HG03175 (cell line): ENCODE results near the gene DSCAM.

Experiments
- ATAC-seq: cut with Tn5 transposase; IDR thresholded peaks from one replicate; pipeline ENCODE4 v1.9.1; 2021; ENCODE audit warnings: mild to moderate bottlenecking, moderate library complexity; ENCODE audit not compliant: unreplicated experiment

DSCAM gene

GRCh38 chr21:40021558-40022351, 825.2 kb downstream of the DSCAM start:
- ATAC-seq, result no peak

GRCh38 chr21:40020651-40021050, 826.3 kb downstream of the DSCAM start:
- no peak for ATAC-seq

GRCh38 chr21:40018871-40019475, 828.0 kb downstream of the DSCAM start:
- no peak for ATAC-seq

GRCh38 chr21:40016667-40017066, 830.3 kb downstream of the DSCAM start:
- ATAC-seq, result no peak

- no peak for ATAC-seq
Observed at GRCh38 chr21:40016234-40016633, 830.7 kb downstream of the DSCAM start.

DNA sequence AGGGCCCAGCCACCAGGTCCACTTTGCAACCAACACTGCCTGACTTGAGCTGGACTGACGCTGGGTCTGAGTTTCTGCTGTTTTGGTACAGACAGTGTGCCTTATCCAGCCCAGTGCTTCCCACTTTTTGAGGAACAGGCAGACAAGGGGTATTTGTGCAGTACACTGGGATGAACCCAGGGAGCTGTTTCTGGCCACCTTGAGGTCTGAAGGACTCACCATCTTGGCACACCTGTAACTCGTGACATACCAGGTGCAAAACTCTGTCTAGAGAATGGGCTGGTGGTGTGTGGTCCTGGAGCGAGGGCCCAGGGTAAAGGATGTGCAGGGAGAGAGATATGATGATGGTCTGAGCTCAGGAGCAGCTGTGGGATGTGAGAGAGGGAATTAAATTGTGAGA, 831.1 kb downstream of the DSCAM start:
- no peak for ATAC-seq

DNA sequence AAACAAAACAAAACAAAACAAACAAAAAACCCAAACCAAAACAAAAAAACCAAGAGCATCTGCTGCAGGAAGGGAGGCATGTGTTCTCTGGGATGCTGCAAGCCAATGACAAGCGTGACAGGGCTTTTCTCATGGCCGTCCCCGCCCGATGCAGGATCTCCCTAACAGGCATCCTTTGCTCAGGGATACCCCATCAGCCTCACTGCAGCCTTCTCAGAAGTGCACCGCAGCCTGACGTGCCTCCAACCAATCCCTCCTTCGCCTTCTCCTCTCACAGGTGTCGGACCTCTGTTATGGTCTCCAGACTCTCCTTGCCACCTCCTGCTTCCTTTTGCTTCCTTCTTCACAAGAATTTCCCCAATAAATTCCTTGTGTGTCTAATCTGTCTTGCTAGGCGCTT, 832.6 kb downstream of the DSCAM start:
- ATAC-seq, result no peak

DNA sequence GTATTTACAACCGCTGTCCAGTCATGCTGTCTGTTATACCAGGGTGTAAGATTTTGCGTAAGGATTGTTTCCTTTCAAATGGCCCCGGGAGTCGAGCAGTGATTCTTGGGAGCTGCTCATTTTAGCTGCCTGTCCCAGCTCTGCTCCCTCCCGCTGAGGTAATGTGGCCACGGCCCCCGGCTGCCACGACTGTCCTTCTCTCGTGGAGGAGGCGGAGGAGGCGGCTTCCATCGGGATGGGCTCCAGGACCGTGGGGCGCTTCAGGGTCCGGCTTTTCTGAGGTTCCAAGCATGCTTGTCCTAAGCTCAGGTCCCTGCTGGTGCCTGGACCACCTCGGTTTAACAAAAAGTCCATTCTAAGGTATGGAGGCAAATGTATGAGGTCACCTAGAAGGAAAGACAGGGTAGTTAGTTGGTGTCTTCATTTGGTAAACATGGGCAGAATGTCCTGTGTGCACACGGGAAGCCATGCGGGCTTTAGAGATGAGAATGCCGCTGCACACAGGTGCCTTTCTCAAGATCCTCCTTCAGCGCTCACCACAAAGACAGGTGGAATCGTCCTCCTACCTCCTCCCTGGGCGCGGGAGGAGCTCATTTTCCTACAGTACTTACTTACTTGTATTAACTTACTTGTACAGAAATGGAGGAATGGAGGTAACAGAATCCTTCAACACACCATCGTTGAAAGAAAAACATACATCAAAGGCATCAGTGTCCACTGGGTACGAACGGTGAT, 833.8 kb downstream of the DSCAM start:
- ATAC-seq, result no peak

DNA sequence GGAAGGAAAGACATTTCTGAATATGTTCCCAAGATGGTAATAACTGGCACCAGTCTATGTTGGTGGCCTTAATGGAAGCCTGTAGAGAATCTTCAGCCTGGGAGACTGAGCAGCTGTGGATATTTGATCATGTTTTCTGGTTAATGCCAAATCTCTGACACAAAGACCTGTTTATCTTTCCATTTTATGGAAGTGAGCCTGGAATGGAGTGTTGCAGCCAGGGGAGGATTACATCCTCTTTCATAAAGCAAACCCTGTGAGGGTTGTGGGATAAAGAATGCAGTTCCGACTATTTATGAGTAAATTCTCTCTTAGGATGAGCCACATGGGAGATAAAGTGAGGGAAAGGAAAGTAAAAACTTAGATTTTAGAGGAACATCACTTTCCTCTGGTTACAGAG, 835.6 kb downstream of the DSCAM start:
- no peak for ATAC-seq

DNA sequence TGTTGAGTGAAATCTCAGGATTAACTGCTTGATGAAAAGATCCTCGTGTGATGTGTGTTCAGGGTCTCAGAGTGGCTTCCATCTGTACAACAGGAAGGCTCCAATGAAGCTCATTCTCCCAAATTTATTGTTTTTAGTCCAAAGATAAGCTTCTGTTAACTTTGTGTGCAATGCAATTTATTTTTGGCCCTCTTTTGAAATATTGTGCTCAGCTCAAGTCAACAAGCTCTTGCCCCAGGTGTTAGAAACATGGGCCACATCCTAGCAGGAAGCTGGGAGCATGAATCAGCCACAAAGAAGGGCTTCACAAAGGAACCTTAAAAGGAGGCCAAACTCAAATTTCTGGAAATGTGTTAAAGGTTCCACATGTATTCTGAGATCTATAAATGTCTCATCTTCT, 844.0 kb downstream of the DSCAM start:
- ATAC-seq, result no peak

DNA sequence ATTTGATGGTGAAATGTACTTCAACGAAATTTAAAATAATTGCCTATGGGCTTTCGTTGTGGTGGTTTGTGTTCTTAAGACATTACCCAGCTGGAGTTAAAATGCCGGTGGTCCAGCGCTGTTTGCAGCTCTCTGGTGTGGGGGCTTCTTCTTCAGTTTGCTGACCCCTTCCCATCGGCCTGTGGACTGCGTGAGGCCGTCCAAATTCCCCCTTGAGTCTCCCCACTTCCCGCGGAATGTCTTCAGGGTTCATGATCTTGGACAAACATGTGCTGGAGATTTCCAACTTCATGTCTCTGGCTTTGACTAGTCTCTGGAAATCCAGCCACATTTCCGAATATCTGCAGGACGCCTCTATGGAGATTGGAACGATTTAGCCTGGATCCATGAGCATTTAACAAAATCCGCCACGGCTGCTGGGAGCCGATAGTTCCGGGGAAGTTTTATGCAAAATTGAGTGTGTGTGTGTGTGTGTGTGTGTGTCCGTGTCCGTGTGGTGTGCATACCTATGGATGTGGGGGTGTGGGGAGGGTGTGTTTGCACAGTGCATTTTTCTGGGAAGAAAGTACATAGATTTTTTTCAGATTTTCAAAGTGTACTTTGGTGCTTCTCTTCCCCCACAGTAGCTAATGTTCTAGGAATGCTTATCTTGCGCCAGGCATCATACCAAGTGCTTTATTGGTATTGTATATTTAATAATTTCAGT, 862.5 kb downstream of the DSCAM start:
- ATAC-seq, result no peak

GRCh38 chr21:39980241-39980820, 866.6 kb downstream of the DSCAM start:
- no peak for ATAC-seq

DNA sequence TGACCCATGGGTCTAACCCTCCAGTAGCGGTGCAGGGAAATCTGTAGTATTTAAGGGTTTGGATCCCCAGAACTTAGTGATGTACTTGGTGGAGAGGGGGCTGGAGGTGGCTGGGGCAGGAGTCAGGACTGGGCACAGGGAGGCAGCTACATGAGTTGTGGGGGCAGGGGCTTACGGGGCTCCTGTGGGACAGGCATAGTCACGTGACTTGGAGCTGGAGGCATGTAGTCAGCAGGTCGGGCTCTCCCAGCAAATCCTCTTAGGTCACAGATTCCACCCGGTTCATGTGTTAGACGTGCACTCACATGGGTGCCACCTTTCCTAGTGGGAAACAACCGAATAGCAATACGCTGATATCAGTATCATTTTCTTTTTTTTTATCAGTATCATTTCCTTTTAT, 867.6 kb downstream of the DSCAM start:
- no peak for ATAC-seq

- no peak for ATAC-seq
Observed at GRCh38 chr21:39976800-39977199, 870.2 kb downstream of the DSCAM start.

DNA sequence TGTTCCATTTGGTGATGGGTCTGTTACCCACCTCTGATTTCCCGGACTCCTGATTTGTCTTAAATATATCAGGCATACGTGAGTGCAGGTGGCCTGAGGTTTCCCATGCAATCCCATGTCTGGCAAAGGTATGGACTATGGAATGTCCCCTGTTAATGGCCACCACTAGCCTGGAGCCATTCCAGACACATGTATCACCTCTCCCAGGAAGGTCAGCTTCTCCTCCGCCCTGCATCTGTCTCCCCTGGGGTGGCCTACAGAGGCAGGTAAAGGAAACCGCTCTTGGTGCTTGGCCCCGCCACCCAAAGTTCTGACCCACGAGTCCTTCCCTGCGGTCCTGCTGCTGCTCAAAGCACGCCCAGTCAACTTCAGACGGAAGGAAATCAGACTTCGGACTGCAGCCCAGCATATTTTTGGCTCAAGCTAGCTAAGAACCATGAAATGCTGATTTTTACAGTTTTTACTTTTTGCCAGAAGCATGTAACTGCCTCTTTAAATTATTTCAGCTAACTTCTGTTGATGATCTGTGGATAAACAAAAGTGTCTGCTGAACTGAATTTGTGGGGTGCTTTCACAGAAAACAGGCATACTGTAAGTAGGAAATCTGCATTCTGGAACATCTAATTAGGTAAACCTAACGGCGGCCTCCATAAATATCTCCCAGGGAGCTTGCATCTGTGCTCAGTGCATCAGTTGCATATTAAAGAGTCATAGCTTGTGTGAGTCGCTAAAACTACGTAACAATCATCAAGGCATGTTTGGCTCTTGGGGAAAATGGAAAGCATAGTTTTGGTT, 873.8 kb downstream of the DSCAM start:
- ATAC-seq, result no peak

DNA sequence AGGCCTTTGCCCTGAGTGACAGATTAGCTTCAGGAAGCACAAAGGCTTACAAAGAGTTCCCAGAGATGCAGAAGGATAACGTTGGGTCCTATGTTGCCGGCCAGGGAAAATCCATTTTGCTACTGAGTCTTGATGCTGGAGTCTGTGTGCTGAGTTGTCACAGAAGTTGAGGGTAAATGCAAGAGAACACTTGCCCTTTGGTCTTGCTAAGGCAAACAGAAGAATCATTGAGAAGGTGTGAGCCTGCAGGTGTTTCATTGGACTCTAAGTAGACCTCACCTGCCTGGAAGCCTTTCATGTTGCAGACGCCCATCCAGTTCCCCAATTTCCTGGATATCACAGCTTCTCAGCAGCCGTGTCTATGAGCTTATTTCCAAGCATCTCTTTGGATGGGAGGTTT, 874.5 kb downstream of the DSCAM start:
- no peak for ATAC-seq

DNA sequence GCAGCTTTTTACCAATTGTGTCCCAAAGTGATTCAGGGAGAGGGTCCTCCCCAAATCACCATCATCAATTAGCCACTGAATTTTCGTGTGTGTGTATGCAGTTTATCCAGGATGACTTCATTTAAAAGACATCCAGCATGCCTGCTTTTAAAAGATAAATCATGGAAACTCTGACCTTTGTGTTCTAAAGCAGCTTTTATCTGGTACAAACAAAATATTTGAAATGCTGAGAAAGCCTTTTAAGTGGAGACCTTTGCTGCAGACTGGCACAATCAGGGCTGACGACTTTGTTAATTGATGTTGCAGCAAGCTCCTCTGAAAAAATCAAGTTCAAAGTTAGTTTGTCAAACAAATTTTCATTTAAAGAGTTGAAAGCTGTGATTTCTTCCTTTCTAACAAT, 875.0 kb downstream of the DSCAM start:
- no peak for ATAC-seq

GRCh38 chr21:39969691-39970364, 877.1 kb downstream of the DSCAM start:
- no peak for ATAC-seq

- ATAC-seq, result no peak
Observed at GRCh38 chr21:39968010-39968409, 878.9 kb downstream of the DSCAM start.

GRCh38 chr21:39966786-39967185, 880.2 kb downstream of the DSCAM start:
- ATAC-seq, result no peak
